ENCODE measurements around the gene ADA.

DNA sequence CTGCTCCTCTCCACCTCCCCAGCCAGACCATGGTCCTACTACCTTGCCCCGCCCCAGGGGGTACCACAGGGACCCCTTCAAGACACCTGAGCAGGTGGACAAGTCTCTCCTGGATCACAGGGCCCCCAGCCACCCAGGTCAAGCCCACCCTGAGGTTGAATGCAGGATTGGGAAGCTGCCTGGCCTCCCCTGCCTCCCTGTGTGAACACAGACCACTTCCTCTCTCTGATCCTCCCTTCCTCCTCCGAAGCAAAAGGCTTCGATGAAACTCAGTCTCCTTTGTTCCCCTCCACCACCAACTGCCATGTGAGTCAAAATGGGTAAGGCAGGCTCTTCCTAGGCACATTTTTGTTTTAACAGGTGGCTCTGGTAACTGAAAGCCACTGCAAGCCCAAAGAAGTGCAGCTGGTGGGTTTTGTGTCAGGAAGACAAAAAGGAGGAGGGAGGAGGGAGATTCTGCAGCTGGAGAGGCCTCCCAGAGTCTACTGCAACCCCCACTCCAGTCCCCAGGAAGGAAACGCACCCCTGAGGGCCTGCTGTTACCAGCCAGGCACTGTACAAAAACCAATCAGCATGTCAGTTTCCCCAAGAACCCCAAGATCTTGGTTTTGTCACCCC is 5.4 kb downstream of the ADA start:
- TF ChIP-seq EZH2 (IDR thresholded peaks at IDR 0.05; ENCODE audit: insufficient read depth, poor library complexity, severe bottlenecking) (no peak), EZH2phosphoT487 (IDR thresholded peaks at IDR 0.05; ENCODE audit: insufficient read depth, low read depth) (no peak)

Measured in GM23248 (cell line).